ENCODE measurements around the gene ETNK2.

Gene ETNK2

DNA sequence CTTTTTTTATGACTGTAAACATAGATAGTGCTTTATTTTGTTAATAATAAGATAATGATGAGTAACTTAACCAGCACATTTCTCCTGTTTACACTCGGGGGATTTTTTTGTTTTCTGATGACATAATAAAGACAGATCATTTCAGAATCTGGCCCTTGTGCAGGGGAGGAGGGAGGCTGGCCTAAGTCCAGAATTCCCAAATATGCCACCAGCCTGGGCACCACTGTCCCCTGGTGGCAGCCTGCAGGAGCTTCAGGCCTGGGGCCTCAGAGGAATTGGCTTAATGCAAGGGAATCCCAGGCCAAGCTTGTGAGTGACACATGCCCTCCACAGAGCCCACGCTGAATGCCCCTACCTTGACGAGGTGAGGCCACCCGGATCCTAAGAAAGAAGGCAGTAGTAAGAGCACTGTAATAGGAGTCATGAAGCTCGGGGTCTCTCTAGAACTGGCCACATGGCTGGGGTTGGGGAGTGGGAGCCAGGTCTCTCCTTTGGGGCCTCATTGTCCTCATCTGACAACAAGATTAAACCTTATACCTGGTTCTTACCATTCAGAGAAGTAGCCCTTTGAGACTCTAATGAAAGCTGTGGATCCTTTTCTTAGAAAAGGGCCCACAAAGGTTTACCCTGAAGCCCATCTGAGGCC, 24.1 kb downstream of the ETNK2 start:
- DNase-seq (ENCODE audit: low spot score) (peak; percentile 83), FAIRE-seq (no peak)

DNA sequence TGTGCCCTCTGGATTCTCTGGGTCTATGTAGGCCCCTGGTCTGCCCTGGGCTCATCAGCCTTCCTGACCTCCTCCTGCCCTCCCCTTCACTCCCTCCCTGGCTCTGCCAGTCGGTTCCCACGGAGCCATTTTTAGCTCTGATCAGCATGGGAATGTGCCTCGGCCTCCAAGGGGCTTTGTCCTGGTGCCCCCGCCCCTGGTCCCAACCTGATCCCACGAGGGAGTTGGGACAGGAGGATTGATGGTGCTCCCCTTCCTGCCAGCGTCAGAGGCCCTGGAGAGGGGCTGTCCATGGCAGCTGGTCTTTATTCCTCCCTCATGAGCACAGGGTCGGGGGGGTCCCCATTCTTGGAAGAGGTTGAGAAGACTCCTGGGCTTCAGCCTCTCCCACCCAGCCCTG, 24.9 kb downstream of the ETNK2 start:
- DNase-seq (ENCODE audit: low spot score) (no peak), FAIRE-seq (no peak)

DNA sequence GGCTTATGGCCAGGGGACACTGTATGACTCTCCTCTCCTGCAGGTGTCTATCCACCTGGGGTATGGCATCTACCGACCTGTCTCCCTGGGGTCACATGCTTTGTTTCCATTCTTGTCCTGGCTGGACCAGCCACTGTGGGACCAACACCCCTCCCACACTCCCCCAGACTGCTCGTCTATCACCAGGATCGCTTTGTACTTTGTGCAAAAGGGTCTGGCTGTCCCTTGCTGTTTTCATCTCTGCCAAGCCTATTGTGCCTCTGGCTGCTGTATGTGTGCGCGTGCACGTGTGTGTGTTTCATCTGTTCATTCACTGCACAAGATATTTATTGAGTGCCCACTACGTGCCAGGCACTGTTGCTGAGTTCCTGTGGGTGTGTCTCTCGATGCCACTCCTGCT, 25.5 kb downstream of the ETNK2 start:
- FAIRE-seq (no peak), DNase-seq (ENCODE audit: low spot score) (no peak)

DNA sequence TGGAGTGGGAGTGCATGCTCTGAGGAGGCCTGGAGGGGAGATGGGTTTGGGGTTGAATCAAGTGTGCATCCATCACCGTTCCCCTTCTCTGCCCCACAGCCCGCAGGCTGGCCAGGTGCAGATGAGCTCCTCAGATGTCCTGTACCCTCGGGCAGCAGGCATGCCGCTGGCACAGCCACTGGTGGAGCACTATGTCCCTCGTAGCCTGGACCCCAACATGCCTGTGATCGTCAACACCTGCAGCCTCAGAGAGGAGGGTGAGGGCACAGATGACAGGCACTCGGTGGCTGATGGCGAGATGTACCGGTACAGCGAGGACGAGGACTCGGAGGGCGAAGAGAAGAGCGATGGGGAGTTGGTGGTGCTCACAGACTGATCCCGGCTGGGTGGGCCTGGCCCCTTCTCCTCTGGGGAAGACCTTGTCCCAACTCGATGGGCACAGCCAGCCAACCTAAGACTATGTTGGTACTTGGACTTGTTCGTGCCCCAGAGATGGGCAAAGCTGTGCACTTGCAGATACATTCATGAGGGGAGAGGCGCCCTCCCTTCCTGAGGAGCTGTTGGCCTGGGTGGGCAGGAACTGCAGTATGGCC, 26.0 kb downstream of the ETNK2 start:
- FAIRE-seq (no peak), DNase-seq (ENCODE audit: low spot score) (no peak)

DNA sequence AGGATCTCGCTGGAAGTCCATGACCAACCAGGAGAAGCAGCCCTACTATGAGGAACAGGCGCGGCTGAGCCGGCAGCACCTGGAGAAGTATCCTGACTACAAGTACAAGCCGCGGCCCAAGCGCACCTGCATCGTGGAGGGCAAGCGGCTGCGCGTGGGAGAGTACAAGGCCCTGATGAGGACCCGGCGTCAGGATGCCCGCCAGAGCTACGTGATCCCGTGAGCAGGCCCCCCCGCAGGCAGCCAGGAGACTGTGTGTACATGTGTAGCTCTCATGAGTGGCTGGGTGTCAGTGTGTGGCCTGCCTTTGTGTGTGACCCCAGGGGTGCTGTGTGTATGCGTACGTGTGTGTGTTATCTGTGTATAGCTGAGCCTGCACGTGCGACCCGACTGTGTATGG, 27.2 kb downstream of the ETNK2 start:
- no peak for FAIRE-seq
- DNase-seq (ENCODE audit: low spot score): no peak

DNA sequence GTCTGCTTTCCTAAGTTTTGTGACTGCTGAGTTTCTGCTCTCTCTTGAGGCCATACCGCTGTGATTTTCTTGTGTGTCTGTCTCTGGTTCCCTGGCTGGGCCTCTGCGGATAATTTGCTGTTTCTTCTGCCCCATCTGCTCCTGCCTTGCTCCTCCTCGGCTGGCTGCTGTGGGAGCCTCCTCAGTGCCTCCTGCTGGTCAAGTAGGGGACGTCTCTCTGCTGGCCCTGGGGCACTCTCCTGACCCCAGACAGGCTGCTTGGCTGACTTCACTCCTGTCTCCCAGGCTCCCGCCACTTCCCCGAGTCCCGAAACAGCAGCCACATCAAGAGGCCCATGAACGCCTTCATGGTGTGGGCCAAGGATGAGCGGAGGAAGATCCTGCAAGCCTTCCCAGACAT, 28.5 kb downstream of the ETNK2 start:
- DNase-seq (ENCODE audit: low spot score) (no peak), FAIRE-seq (no peak)

DNA sequence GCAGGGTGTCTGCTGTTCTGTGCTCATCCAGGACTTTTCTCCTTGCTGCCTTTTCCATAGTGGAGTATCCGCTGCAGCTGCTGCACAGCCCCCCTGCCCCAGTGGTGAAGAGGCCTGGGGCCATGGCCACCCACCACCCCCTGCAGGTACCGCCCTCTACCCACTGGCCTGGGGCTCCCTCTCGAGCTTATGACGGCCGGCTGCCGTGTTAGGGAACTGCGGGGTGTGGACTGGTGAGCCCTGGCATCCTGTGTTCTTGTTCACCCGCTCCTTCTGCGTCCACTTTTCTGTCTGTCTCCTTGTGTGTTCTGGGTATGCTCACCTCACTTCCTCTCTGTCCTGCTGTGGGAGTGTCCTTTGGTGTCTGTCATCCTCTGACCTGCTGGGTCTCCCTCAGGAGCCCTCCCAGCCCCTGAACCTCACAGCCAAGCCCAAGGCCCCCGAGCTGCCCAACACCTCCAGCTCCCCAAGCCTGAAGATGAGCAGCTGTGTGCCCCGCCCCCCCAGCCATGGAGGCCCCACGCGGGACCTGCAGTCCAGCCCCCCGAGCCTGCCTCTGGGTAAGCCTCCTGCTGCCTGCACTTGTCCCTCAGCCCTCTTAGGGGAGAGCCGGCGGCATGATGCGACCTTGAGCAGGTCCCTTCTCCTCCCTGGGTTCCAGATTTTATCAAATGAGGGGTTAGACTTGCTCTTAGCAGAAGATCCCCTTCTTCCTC, 29.8 kb downstream of the ETNK2 start:
- FAIRE-seq: no peak

DNA sequence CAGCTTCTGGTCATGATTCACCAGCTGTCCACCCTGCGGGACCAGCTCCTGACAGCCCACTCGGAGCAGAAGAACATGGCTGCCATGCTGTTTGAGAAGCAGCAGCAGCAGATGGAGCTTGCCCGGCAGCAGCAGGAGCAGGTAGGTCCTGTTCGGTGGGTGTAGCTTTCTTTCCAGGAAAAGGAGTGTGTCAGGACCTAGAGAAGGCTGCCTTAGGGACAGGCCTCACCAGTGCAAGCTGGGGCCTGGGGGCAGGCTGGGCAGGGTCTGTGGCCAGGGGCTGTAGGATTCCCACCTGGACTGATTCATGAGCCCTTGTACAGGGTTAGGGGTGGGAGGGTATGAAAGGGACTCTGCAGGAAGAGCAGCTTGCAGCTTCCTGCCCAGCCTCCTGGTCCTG, 35.3 kb downstream of the ETNK2 start:
- DNase-seq (ENCODE audit: low spot score) (no peak), FAIRE-seq (no peak)

More for the DNA sequence above, 29.8 kb downstream of the ETNK2 start:
- no peak for DNase-seq (ENCODE audit: low spot score)

DNA sequence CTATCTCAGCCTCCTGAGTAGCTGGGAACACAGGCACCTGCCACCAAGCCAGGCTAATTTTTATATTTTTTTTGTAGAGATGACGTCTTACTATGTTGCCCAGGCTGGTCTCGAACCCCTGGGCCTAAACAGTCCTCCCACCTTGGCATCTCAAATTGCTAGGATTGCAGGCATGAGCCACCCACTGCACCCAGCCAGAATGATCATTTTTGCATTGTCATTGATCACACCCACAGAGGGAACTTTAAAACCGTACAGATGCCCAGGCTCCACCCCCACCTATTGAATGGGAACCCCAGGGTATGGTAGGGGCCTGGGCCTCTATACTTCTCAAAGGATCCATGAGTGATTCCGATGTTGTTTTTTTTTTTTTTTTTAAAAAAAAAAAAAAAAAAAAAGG, 36.7 kb downstream of the ETNK2 start:
- no peak for DNase-seq (ENCODE audit: low spot score)
- no peak for FAIRE-seq

DNA sequence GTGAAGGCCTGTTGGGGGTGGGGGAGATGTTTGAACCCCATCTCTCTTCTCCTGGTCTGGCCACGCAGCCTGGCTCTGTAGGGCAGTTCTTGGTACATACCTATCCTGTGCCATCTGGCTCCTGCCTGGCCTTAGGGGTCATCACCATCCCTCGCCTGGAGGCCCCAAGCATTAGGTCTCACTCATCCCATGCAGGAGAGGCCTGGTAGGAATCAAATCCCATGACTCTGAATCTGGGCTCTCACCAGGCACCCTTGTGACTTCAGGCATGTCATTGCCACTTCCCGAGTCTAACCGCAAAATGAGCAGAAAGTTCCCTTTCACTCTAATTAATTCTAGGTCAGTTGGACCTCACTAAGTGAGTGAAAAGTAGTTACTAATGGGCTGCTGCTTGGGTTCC, 37.2 kb downstream of the ETNK2 start:
- FAIRE-seq (no peak), DNase-seq (ENCODE audit: low spot score) (no peak)

DNA sequence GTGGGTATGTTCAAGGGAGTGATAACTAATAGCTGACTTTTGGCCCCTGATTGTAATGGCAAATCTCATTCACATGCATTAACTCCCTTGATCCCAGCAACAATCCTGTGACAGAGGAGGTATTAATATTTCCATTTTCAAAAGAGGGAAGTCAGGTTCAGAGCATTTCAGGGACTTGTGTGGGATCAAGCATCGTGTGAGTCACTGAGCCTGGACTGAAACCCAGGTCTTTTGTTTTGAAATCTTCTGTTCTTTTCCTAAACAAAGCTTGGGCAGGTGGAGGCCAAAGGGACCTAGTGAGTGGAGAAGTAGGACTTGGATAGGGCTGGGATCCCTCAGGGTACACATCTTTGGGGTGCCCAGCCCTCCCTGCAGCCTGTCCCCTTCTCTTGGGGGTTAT, 37.9 kb downstream of the ETNK2 start:
- FAIRE-seq (no peak), DNase-seq (ENCODE audit: low spot score) (no peak)

DNA sequence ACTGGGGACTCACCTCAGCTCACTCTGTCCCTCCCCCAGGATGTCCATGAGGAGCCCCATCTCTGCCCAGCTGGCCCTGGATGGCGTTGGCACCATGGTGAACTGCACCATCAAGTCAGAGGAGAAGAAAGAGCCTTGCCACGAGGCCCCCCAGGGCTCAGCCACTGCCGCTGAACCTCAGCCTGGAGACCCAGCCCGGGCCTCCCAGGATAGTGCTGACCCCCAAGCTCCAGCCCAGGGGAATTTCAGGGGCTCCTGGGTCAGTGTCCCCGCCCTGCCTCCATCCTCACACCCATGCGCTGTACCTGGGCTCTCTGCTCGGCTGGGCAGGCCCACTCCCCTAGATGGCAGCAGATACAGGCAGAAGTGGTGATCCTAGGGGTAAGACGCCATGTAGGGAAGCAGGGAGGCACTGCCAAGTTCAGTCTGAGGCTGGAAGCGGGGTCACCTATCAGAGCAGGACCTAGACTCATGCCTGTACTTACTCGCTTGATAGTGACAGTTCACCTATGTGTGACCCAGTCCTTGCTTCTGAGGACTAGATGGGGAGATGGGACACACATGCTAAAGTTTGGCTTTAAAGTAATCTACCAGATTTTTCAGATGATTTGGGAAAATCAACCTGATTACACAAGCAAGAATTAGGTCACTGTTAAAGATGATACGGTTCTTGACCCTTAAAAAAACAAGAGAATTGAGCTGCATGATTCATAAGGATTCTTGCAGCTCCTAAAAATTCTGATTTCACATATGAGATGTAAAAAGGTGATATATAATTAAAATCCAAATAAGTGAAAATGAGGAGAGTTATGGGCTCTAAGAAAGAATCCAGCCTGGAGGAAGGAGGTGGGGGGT, 38.7 kb downstream of the ETNK2 start:
- DNase-seq (ENCODE audit: low spot score) (no peak), FAIRE-seq (no peak)

DNA sequence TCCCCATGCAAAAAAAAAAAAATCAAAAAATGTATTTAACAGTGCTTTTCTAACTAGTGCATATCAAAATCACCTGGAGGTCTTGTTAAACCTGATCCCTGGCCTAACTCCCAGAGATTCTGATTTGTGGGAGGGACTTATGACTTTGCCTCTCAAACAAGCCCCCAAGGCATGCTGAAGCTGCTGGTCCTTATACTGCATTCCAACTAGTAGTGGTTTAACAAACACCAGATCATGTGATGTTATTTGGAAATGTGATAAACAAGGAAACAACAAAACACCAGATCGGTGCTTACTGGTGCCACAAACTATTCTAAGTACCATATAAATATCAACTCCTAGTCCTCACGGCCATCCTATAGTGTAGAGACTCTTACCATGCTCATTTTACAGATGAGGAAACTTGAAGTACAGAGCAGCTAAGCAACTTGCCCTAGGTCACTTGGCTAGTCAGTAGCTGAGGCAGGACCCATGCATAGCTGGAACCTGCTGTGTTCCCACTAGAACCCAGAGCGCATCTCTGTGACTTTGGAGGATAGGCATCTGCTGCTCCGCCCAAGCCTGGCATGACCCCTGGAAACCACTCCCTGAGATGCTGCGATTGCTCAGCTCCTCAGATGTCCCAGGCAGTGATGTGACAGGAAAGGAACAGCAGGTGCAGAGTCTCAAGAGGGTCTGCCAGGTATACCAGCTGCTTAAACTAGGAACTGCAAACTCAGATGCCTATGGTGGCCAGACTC, 40.8 kb downstream of the ETNK2 start:
- no peak for FAIRE-seq
- DNase-seq (ENCODE audit: low spot score): no peak

DNA sequence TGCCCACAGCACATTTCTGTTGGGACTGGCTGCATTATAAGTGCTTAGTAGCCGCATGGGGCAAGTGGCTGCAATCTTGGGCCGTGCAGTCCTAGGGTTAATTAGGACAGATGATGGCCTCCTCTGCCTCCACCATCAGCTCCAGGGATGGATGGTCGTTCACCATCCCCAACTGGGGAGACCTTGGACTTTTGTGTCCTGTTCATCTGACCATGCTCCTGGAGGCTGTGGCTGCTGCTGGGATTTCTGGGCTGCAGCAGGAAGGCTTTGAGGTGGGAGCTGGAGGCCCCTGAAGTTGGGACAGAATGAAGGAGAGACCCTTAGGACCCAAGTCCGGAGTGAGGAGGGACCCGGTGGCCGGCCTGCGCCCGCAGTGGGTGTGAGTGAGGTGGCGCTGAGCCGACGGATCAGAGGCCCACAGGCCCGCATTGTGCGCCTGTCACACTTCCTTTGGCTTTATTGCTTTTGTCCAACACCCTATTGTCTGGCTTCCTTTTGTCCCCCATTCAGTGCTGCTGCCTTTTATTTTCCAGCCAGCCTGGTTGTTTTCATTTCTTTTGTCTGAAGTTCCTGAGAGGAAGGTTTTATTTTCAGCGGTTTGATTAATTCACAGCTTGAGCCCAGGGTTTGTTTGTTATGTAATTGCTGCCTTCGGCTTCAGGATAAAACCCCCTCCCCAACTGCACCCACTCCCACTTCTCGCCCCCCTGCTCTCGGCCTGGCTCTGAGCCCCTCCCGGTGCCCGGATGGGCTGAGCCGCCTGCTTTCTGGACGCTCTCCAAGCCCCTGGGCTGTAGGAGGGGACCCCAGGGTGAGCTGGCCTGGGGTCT, 43.3 kb downstream of the ETNK2 start:
- DNase-seq (ENCODE audit: low spot score): no peak
- no peak for FAIRE-seq

DNA sequence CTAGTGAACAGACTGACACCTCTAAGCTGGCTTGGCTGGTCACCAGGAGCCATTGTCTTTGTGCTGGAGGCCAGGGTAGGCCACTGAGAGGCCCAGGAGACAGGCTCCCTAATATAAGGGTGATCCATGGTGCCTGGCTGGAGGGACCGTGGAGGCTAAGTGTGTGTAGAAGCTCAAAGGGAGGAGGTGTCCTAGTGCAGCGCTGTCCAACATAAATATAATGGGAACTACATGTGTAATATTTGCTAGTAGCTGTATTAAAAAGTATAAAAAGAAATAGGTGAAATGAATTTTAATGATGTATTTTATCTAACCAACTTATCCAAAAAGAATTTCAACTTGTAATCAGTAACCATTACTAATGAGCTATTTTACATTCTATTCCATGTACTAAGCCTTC, 44.0 kb downstream of the ETNK2 start:
- FAIRE-seq: no peak
- DNase-seq (ENCODE audit: low spot score): no peak

DNA sequence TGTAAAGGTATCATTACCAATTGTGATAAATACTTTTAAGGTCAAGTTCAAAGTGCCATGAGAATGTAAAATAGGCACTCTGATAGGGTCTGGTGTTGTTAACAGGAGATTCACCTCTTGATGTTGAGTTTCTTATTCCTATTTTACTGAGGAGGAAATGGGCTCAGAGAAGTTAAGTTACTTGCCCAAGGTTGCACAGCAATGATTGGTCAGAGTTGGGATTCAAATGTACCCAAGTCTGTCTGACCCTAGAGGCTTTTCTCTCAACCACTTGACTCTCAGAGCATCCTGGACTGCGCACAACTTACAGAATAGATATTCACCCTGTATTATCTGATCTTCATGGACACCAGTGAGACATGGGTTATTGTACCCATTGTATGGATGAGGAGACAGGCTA, 45.0 kb downstream of the ETNK2 start:
- DNase-seq (ENCODE audit: low spot score) (no peak), FAIRE-seq (no peak)

DNA sequence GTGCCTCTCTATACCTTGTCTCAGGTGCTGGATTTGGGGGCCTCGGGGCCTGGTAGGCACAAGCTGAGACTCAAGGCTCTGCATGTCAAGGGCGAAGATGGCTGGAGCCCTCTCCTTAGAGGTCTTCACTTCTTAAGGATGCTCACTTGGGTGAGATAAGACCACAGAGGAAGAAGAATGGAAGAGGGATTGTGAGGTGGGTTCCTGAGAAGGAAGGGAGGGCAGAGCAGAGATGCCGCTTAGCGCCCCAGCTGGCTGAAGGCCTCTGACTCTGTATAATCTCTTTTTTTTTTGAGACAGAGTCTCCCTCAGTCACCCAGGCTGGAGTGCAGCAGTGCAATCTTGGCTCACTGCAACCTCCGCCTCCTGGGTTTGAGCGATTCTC, 46.7 kb downstream of the ETNK2 start:
- FAIRE-seq: no peak

DNA sequence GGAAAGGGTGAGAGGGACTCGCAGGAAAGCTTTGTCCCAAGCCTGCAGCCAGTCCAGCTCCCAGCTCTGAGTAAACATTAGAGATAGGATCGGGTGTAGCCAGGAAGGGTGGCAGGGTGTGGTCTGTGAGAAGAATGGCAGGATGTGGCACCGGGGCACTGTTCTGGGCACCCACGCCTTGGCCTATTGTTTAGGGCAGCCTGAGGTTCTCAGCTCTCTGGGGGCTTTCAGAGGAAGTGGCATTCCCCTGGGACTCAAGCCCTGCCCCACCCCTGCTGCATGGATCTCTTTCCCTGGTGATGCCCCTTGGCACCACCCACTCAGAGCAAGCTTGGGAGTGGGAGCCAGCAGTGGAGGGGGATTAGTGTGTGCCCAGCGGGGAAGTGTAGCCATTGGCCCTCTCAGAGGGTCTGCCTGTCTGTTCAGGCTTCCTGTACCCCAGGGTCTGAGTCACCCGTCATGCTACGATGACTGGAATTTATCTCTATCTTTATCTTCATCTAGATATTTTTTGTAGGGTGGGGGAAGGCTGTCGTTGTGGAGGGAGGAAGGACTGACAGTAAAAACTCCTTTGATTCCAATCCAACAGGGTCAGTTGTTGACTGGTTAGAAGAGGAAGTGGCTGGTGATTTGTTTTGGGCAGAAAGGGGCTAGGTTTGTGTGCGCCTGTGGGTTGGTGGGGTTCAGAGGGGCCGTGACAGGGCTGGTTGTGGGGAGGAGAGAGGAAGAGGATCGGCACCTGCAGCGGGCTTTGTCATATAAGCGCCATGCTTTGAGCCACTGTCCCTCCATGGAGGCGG, 47.3 kb downstream of the ETNK2 start:
- DNase-seq (ENCODE audit: low spot score) (peak; percentile 50), FAIRE-seq (no peak)

More for the DNA sequence above, 46.7 kb downstream of the ETNK2 start:
- no peak for DNase-seq (ENCODE audit: low spot score)

DNA sequence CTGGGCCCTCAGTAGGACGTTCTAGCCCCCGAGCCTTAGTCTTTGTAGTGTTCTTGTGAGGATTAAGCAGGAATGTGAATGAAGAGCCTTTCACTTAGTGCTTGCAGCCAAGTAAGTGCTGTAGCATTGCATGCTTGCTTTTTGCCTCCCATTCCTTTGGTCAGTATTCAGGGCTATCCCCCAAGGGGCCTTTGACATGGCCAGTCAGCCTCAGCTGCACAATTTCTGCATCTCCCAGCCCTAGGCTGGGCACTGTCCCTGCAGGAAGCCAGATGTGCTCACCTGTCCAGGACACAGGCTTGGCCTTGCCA, 48.5 kb downstream of the ETNK2 start:
- FAIRE-seq: no peak
- no peak for DNase-seq (ENCODE audit: low spot score)
